ENCODE data around the gene LOC101059915.

Gene LOC101059915

GRCh38 chrX:71619986-71620385, 47.4 kb upstream of the LOC101059915 start:
- no peak overlapping the region for H3K4me3 ChIP-seq
- no peak for TF ChIP-seq CREM (IDR thresholded peaks at IDR 0.05; ENCODE audit: low read depth)
- no peak for TF ChIP-seq HDAC6 (IDR thresholded peaks at IDR 0.05; ENCODE audit: unreplicated experiment)
- TF ChIP-seq KDM1A (IDR thresholded peaks at IDR 0.05; ENCODE audit: borderline replicate concordance) = no peak
- TF ChIP-seq BMI1 (IDR thresholded peaks at IDR 0.05; ENCODE audit: borderline replicate concordance) = no peak
- no peak for TF ChIP-seq E2F4 (IDR thresholded peaks at IDR 0.05; ENCODE audit: low read depth, low read length)
- no peak for TF ChIP-seq NFYB (IDR thresholded peaks at IDR 0.05; ENCODE audit: insufficient read depth, low read depth, low read length)
- no peak for TF ChIP-seq EZH2 (IDR thresholded peaks at IDR 0.05; ENCODE audit: borderline replicate concordance, control insufficient read depth, low read depth, low read length)
- no peak for TF ChIP-seq MAX (IDR thresholded peaks at IDR 0.05; ENCODE audit: low read depth, low read length)
- no peak for TF ChIP-seq NR2C2 (IDR thresholded peaks at IDR 0.05; ENCODE audit: borderline replicate concordance, control insufficient read depth, insufficient read length, low read depth)
- no peak for TF ChIP-seq ATF7 (IDR thresholded peaks at IDR 0.05; ENCODE audit: low read depth)
- no peak for TF ChIP-seq MYB (IDR thresholded peaks at IDR 0.05; ENCODE audit: borderline replicate concordance, low read depth, low read length)
- H2AFZ ChIP-seq (ENCODE audit: control insufficient read depth, low read depth, low read length) = no peak overlapping the region
- DNase-seq (ENCODE audit: low read depth, low spot score) = no peak
- H3K9me3 ChIP-seq (replicated peaks; ENCODE audit: control insufficient read depth, insufficient read depth, low read length) = no peaks in the 10 kb centered on the region; the same call in 1 of the 3 replicates
- no TSS peak for BruUV-seq (replicated peaks)
- no peak for ATAC-seq
- ChIA-PET POLR2A (interaction anchor here (1.5 to 1.7 kb wide), 2 partner anchors 10 to 86 kb away, joined by 4 to 9 read pairs; no protein-coding TSS in a partner anchor), SMC1A (ENCODE audit: uncharacterized antibody, unreplicated experiment) (interaction anchor here (1.6 to 9.3 kb wide), 3 partner anchors 10 to 68 kb away, joined by 3 to 119 read pairs (median 7); no protein-coding TSS in a partner anchor), CTCF (interaction anchor here (1.0 to 3.4 kb wide), 4 partner anchors 9 to 31 kb away, joined by 3 to 24 read pairs (median 10); no protein-coding TSS in a partner anchor), RAD21 (ENCODE audit: unreplicated experiment) (interaction anchor here (0.9 to 3.8 kb wide), 7 partner anchors 13 to 89 kb away, joined by 3 to 24 read pairs (median 13); no protein-coding TSS in a partner anchor)
- WGBS (ENCODE audit: insufficient coverage, insufficient replicate concordance, low lambda C conversion rate, missing lambda C conversion rate) = no CpG with 5 or more reads among the region's 1 CpG
- intact Hi-C loops (cut with micrococcal nuclease; ENCODE audit: unreplicated experiment) = loop anchor here (5.0 kb wide), 1 partner anchor 78 kb away; no protein-coding TSS in a partner anchor
- H3K36me3 ChIP-seq (ENCODE audit: control insufficient read depth in 2 of 2, insufficient read depth in 2 of 2, low read length in 1 of 2) = peaks cover 0 to 3% of the 10 kb centered on the region in 2 experiments; a peak in 1 of 4 replicates
- peaks cover 53% of the 10 kb centered on the region for H3K4me1 ChIP-seq (ENCODE audit: control insufficient read depth, insufficient read depth, low read length)
- H3K27ac ChIP-seq (ENCODE audit: control insufficient read depth, insufficient read depth) = peak overlapping the region; percentile 90
- peaks cover 22% of the 10 kb centered on the region for H3K79me2 ChIP-seq (ENCODE audit: control insufficient read depth, insufficient read depth, low read length)
- H4K20me1 ChIP-seq (ENCODE audit: control insufficient read depth, insufficient read depth) = no peaks in the 10 kb centered on the region
- H3K4me2 ChIP-seq (ENCODE audit: control insufficient read depth, insufficient read depth) = no peak overlapping the region; the same call in 1 of the 2 replicates
- no peak for FAIRE-seq
- no peaks in the 10 kb centered on the region for H3K27me3 ChIP-seq (replicated peaks in 1 of 2; ENCODE audit: control insufficient read depth in 2 of 2, insufficient read depth in 2 of 2, low read length in 1 of 2)
- 0 out of 2 replicates have a peak overlapping the region, but pooled peaks have one; percentile 24 for H3K9ac ChIP-seq (ENCODE audit: control insufficient read depth, insufficient read depth, low read length)
- in situ Hi-C loops (cut with MboI) = loop anchor here (5.0 kb wide), 1 partner anchor 32 kb away; no protein-coding TSS in a partner anchor
